ENCODE results near the gene REG1B.
A peak's percentile ranks its signal among the peaks of the same experiment; 100 is the strongest.
"Not testable (repeated sequence)": the region's sequence is repeated elsewhere in the genome, so short reads cannot be mapped to it uniquely, and the experiment has no call there.

REG1B gene

DNA sequence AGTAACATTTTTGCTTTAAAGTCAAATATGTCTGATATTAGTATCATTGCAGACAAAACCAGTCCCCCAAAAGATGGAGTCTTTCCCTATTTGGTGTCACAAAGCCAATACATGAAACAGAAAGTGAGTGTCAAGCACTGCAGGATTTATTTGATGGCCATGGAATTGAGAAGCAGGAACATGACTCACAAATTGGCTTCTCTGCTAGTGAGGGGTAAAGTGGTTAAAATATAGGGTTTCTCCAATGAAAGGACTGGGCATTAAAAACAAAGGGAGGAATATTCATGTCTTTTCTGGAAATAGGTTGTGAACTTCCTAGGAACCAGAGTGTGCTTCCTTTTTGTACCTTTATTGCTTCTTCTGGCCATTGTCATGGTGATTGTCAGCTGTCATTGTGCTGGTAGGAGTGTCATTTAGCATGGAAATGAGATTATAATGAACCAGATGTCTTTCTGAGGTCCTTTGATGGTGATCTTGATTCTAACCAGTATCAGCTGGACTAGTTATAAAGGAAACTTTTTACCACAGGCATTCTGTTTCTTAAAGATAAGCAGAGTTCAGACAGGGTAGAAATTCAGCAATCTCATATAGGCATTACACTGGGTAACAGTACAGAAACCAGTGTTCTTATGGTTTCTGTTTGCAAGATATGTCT lies 4.1 kb downstream of the REG1B start:
- DNase-seq = peak; percentile 91

DNA sequence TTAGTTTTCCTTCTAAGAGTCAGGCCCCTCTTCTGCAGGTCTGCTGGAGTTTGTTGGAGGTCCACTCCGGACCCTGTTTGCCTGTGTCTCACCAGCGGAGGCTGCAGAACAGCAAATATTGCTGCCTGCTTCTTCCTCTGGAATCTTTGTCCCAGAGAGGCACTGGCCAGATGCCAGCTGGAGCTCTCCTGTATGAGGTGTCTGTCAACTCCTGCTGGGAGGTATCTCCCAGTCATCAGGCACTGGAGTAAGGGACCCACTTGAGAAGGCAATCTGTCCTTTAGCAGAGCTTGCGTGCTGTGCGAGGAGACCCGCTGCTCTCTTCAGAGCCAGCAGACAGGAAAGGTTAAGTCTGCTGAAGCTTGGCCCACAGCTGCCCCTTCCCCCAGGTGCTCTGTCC lies 4.8 kb downstream of the REG1B start:
- DNase-seq = no peak

DNA sequence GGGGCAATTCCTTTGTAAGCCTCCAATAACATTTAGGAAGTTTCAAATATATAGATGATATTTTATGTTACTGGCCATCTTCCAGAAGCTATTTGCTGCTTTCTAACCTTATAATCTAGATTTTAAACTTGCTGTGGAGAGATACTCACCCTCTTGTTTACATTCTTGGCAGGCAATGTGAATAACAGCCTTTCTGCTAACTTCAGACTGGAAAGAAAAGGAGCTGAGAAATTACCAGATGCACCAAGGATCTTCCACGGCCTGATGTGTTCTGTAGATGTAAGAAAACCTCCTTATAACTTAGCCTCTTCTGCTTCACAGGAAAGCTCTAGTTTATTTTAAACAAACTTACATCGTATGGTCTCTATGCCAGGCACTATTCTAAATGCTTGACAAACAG lies 16.7 kb downstream of the REG1B start:
- no peak for DNase-seq

DNA sequence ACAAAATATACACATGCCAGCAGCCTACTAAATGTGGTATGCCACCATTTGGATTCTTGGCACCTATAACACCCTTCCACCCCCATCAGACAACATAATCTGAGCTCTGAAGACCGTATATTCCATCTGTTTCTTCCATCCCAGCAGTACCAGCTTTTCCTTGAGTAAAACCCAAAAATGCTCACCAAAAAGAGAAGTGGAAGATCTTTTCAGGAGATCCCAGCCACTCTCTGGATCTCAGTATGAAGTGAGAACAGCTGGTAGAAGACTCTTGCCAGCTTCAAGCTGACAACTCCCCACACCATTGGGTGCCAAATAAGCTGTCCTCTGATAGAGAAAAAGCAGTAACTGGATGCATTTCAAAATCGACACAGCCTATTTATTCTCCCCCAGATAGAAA lies 22.6 kb downstream of the REG1B start:
- no peak for DNase-seq

DNA sequence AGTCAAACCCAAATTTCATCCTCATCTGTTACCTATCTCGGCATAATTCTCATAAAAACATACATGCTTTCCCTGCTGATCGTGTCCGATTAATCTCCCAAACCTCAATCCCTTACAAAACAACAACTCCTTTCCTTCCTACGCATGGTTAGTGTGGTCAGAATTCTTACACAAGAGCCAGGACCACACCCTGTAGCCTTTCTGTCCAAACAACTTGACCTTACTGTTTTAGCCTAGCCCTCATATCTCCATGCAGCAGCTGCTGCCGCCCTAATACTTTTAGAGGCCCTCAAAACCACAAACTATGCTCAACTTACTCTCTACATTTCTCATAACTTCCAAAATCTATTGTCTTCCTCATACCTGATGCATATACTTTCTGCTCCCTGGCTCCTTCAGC lies 33.0 kb downstream of the REG1B start:
- DNase-seq = peak; percentile 85

DNA sequence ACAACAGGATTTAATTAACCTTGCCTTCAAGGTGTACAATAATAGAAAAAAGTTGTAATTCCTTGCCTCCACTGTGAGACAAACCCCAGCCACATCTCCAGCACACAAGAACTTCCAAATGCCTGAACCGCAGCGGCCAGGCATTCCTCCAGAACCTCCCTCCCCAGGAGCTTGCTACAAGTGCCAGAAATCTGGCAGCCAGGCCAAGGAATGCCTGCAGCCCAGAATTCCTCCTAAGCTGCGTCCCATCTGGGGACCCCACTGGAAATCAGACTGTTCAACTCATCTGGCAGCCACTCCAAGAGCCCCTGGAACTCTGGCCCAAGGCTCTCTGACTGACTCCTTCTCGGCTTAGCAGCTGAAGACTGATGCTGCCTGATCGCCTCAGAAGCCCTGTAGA lies 34.3 kb downstream of the REG1B start:
- not testable (repeated sequence) for DNase-seq

DNA sequence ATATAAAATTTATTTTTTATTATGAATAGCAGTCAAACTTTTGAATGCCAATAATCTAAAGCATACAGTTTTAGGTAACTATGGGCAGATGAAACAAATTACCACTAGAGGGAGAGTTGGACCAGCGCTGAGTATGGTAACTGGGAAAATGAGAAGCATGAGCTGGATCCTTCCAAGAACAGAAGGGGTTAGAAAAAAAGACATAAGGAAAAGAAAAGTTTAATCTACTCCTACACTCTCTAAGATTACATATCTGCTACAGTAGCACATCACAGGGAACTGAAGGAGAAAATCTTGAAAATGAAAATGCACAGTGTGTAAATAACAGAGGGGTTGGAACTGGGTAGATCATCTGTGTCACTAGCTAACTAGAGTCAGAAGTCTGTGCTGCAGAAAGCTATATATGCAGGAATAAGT lies 46.8 kb downstream of the REG1B start:
- DNase-seq = peak; percentile 65

DNA sequence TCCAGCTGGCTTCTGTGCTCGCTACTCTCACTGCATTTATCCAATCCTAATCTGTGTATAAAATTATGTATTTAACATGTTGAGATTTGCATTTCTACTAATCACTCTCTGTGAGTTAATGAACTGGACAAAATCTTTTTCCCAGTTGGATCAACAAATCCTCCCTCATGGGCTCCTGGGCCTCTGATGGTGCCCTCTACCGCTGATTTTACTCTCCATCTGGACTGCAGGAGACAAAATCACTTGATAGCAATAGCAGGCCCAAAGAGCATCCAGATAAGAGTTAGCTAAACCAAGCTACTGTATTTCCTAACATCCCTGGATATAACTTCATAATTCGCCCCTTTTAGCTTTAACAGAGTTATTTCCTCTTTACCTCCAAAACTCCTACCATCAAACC lies 47.8 kb downstream of the REG1B start:
- DNase-seq = no peak
